ENCODE data around the gene TBRG1. TPM values are rescaled to one million over a fixed set of nuclear protein-coding genes. Genes with fewer than 3 reads are reported as not detected.
A peak's percentile ranks its signal among the peaks of the same experiment; 100 is the strongest.

The TBRG1 gene
- total RNA-seq, 1 experiment from 2014 or later, result 22.3 TPM

GRCh38 chr11:124663861-124664260 is 41.2 kb downstream of the TBRG1 start:
- POLR2A ChIA-PET (ENCODE audit: unreplicated experiment), result interaction anchor here (0.6 kb wide), 1 partner anchor 213 kb away, joined by 4 read pairs; no protein-coding TSS in a partner anchor

GRCh38 chr11:124667601-124668000 is 44.9 kb downstream of the TBRG1 start:
- BruUV-seq (replicated peaks), result no TSS peak
- TF ChIP-seq EZH2 (IDR thresholded peaks at IDR 0.05; ENCODE audit: low read depth) (no peak), CTCF (conservative IDR thresholded peaks at IDR 0.05) (no peak)
- intact Hi-C loops (cut with micrococcal nuclease; ENCODE audit: unreplicated experiment), result no loop called here
- ChIA-PET POLR2A (ENCODE audit: unreplicated experiment) (no interaction called here), CTCF (no interaction called here)
- Histone ChIP-seq H3K9me2 (ENCODE audit: insufficient read depth) (no peaks in the 10 kb centered on the region), H3K4me3 (no peak overlapping the region), H3K4me1 (replicated peaks; ENCODE audit: insufficient read depth) (peaks cover 4% of the 10 kb centered on the region), H2AFZ (no peak overlapping the region), H3K27me3 (ENCODE audit: insufficient read depth, low read depth) (no peaks in the 10 kb centered on the region), H3K27ac (no peak overlapping the region), H3K36me3 (ENCODE audit: low read depth) (no peaks in the 10 kb centered on the region), H4K20me1 (ENCODE audit: insufficient read depth) (no peaks in the 10 kb centered on the region), H3K9me3 (ENCODE audit: insufficient read depth, low read depth) (no peaks in the 10 kb centered on the region), H3K4me2 (no peak overlapping the region), H3F3A (ENCODE audit: insufficient read depth, low read depth) (no peaks in the 10 kb centered on the region), H3K79me2 (ENCODE audit: low read depth) (peaks cover 6% of the 10 kb centered on the region)
- DNase-seq, result no peak

More at GRCh38 chr11:124663861-124664260, 41.2 kb downstream of the TBRG1 start:
- Histone ChIP-seq H3K4me2 (no peak overlapping the region), H3K4me1 (replicated peaks; ENCODE audit: insufficient read depth) (no peaks in the 10 kb centered on the region), H2AFZ (no peak overlapping the region), H3K27me3 (ENCODE audit: insufficient read depth, low read depth) (no peaks in the 10 kb centered on the region), H3F3A (ENCODE audit: insufficient read depth, low read depth) (no peaks in the 10 kb centered on the region), H3K9me2 (ENCODE audit: insufficient read depth) (no peaks in the 10 kb centered on the region), H3K9me3 (ENCODE audit: insufficient read depth, low read depth) (no peaks in the 10 kb centered on the region), H3K4me3 (no peak overlapping the region), H4K20me1 (ENCODE audit: insufficient read depth) (no peaks in the 10 kb centered on the region), H3K36me3 (ENCODE audit: low read depth) (no peaks in the 10 kb centered on the region), H3K27ac (no peak overlapping the region), H3K79me2 (ENCODE audit: low read depth) (no peaks in the 10 kb centered on the region)
- intact Hi-C loops (cut with micrococcal nuclease; ENCODE audit: unreplicated experiment), result no loop called here
- TF ChIP-seq EZH2 (IDR thresholded peaks at IDR 0.05; ENCODE audit: low read depth) (no peak), CTCF (conservative IDR thresholded peaks at IDR 0.05) (no peak)
- no TSS peak for BruUV-seq (replicated peaks)
- no peak for DNase-seq
- CTCF ChIA-PET, result interaction anchor here (0.6 kb wide), 1 partner anchor 203 kb away, joined by 4 read pairs; no protein-coding TSS in a partner anchor

- Histone ChIP-seq H3K27me3 (ENCODE audit: insufficient read depth, low read depth) (no peaks in the 10 kb centered on the region), H3K9me2 (ENCODE audit: insufficient read depth) (no peaks in the 10 kb centered on the region), H3K9me3 (ENCODE audit: insufficient read depth, low read depth) (no peaks in the 10 kb centered on the region), H3K27ac (no peak overlapping the region), H2AFZ (no peak overlapping the region), H3K4me3 (no peak overlapping the region), H3K79me2 (ENCODE audit: low read depth) (peaks cover 12% of the 10 kb centered on the region), H3F3A (ENCODE audit: insufficient read depth, low read depth) (no peaks in the 10 kb centered on the region), H3K4me1 (replicated peaks; ENCODE audit: insufficient read depth) (peaks cover 7% of the 10 kb centered on the region), H3K4me2 (no peak overlapping the region), H3K36me3 (ENCODE audit: low read depth) (no peaks in the 10 kb centered on the region), H4K20me1 (ENCODE audit: insufficient read depth) (no peaks in the 10 kb centered on the region)
- intact Hi-C loops (cut with micrococcal nuclease; ENCODE audit: unreplicated experiment), result loop anchor here (1.0 to 2.0 kb wide), 4 partner anchors 78 to 168 kb away; no protein-coding TSS in a partner anchor
- DNase-seq, result peak in 1 of 2 experiments; percentile 40
- BruUV-seq (replicated peaks), result no TSS peak
- TF ChIP-seq CTCF (conservative IDR thresholded peaks at IDR 0.05) (peak; percentile 76), EZH2 (IDR thresholded peaks at IDR 0.05; ENCODE audit: low read depth) (no peak)
- ChIA-PET CTCF (interaction anchor here (0.7 to 2.2 kb wide), 5 partner anchors 27 to 167 kb away, joined by 4 to 12 read pairs (median 10); no protein-coding TSS in a partner anchor), POLR2A (ENCODE audit: unreplicated experiment) (no interaction called here)
Measured at GRCh38 chr11:124669193-124669592, 46.5 kb downstream of the TBRG1 start.

All from PC-9 (cell line).